Activated CD8-positive, alpha-beta memory T cell treated with anti-CD3 and anti-CD28 coated beads, Interleukin-2, amount 10 ng/mL, durations not matched to agents 7 days and 5 days (primary cell): ENCODE results near the gene PLEKHG7. TPM values are rescaled to one million over a fixed set of nuclear protein-coding genes. Genes with fewer than 3 reads are reported as not detected.
"Not testable (repeated sequence)": the region's sequence is repeated elsewhere in the genome, so short reads cannot be mapped to it uniquely, and the experiment has no call there.

Experiments
- ATAC-seq: fragments of 150-1000 bp; cut with Tn5 transposase; one replicate; pipeline ENCODE4 v1.10.0; 2021; ENCODE audit warnings: moderate library complexity
- CTCF ChIA-PET: fragments of 350-600 bp; sonication (Branson Sonifier 250); formaldehyde crosslinking; loops from one replicate; lab custom pipeline; 2021; ENCODE audit warnings: antibody characterized with exemption; lab: Charles Lee
- DNase-seq: peaks from one replicate; pipeline ENCODE4 v3.0.0-alpha.2; 2020
- H3K27ac Mint-ChIP-seq: one replicate; pipeline ENCODE4 v1.8.0; 2021; ENCODE audit warnings: mild to moderate bottlenecking, mixed read lengths
- H3K27me3 Mint-ChIP-seq: one replicate; pipeline ENCODE4 v1.8.0; 2021; ENCODE audit warnings: mixed read lengths
- H3K36me3 Mint-ChIP-seq: one replicate; pipeline ENCODE4 v1.8.0; 2021; ENCODE audit warnings: mild to moderate bottlenecking, mixed read lengths
- H3K4me1 Mint-ChIP-seq: one replicate; pipeline ENCODE4 v1.8.0; 2021; ENCODE audit warnings: mixed read lengths
- H3K4me3 Mint-ChIP-seq: one replicate; pipeline ENCODE4 v1.8.0; 2021; ENCODE audit warnings: mild to moderate bottlenecking, moderate library complexity, mixed read lengths
- H3K9me3 Mint-ChIP-seq: one replicate; pipeline ENCODE4 v1.8.0; 2022; ENCODE audit warnings: low read depth, mixed read lengths
- total RNA-seq, 2 experiments: library from RNA; stranded (reverse); gene quantifications; one replicate each; pipeline ENCODE4 v1.2.3, GENCODE V29; 2021

PLEKHG7 gene, protein sequence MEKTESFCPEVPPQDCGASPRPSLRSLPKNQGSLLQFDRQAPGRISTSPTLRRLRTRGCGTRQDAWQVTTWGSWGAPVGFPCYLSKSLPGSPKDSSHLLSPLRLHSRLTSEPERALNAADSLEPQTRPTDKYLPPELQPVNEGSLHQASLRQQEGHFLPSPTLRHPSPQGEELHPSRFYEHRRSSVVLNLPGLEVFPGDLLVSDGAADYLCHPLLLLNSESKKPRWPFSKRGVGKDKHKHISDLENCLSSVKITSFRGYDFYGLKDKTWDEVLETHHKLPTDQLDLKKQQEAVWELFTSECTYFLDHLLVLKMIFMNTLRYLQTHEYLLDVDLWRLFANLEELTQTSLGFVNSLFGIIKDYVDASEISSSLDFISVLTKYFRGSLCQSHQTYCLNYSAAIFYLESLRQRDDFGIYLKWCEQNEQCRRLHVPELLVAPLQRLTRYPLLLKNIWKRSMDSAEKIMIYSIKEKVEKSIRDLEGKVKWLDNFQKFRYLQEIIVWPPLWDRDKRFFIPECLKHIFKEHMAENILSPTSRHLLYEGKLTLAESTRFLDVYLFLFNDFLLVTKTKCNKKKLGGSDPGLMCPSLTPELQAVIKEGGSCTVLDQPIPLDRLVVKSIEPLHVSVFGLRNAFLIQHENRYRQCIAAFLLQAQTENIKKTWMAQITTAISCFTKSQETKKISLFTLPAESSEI
- not detected for total RNA-seq

DNA sequence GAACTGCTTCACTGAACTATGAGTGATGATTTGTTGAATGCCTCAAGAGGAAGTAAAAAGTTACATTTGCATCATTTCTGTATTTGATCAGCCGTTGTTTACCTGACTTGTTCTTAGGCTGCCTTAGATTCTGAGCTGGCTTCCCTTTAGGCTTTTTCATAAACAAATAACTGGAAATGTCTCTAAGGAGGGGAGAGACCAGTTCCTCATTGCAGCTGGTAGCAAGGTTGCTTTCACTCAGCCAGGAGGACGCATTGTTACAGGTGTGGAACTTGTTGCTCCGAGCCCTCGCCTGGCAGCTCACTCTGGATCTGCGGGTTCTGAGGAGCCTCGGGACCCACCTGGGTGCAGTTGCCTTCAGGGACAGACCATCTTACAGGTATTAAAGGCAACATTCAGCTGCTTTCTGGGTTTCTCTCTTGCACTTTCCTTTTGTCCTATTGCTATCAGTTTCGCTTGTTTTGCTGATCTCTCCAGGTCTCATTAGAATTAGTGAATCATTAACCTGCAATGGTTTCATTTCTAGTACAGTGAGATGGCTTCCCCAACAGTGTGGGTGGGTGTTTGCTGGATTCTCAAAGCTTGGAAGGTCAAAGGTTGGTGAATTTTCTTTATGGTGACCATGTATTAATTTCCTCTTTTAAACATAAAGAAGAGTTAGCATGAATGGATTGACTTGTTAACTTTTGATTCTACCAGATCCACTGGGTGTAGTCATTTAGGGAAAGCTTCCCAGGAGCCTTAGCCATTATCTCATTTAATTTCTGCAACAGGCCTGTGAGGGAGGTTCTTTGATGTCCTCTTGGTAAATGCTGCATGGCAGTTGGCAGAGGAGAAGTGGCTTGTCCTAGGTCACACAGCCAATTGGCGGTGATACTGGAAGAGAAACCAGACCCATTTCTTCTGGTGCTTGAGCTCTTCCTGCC is at the start of gene PLEKHG7:
TSS of gene PLEKHG7 (plus strand) at position 236 of the 926 bp plus-strand sequence. CDS start 3,643 bp downstream, outside the sequence.
- no peak for DNase-seq
- Mint-ChIP-seq H3K27me3 (no peaks in the 10 kb centered on the region), H3K9me3 (peaks cover 5% of the 10 kb centered on the region), H3K27ac (no peak within 1 kb of the TSS), H3K4me1 (peaks cover 6% of the 10 kb centered on the region), H3K4me3 (no peak within 1 kb of the TSS), H3K36me3 (peaks cover 2% of the 10 kb centered on the region)
- no peak for ATAC-seq
- CTCF ChIA-PET = no interaction called here

DNA sequence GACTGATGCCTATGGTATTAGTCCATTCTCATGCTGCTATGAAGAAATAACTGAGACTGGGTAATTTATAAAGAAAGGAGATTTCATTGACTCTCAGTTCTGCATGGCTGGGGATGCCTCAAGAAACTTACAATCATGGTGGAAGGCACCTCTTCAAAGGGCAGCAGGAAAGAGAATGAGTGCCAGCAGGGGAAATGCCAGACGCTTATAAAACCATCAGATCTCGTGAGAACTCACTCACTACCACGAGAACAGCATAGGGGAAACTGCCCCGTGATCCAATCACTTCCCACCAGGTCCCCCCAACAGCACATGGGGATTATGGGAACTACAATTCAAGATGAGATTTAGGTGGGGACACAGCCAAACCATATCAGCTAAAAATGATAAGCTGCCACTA is 48.5 kb upstream of the PLEKHG7 start:
- H3K27ac Mint-ChIP-seq, CTCF ChIA-PET, H3K4me1 Mint-ChIP-seq, DNase-seq, H3K4me3 Mint-ChIP-seq, H3K9me3 Mint-ChIP-seq, H3K27me3 Mint-ChIP-seq, ATAC-seq, H3K36me3 Mint-ChIP-seq: not testable (repeated sequence)

DNA sequence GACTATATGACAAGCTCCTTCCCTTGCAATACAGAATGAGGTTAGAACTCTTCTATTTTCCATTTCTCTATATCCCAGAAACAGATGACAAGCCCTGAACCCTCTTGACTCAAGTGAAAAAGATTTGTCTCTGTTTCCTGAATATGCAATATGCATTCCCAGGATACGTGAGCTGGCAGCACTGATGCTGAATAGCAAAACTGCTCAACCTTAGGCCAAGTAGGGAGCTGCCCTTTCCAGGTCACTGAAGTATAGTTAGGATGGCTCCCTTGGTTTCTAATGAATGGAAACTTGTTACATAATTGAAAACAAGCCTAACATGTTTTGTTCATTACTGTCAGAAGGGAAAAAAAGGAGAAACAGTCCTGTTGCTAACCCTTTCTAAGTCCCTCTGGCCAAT is 47.9 kb upstream of the PLEKHG7 start:
- Mint-ChIP-seq H3K27ac (no peak overlapping the region), H3K9me3 (no peaks in the 10 kb centered on the region), H3K4me1 (peaks cover 3% of the 10 kb centered on the region), H3K36me3 (no peaks in the 10 kb centered on the region), H3K4me3 (no peak overlapping the region), H3K27me3 (no peaks in the 10 kb centered on the region)
- ATAC-seq (no peak), DNase-seq (no peak)
- CTCF ChIA-PET = no interaction called here

DNA sequence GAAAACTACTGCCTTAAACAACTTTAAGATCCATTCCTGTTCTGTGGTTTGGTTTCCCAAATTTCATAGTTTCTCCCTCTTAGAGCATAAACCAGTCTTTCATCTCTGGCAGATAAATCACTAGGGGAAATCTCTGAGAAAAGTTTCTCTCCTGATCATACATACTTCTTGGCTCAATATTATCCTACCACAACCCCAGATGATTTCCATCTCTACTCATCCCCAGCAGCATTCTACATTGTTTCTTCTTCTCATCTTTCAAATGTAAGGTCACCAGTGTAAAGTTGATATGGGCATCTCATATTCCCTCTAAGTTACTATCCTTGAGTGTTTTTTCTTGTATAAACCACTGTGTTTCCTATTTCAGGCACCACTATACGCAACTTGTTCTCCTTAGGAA is 45.9 kb upstream of the PLEKHG7 start:
- no peaks in the 10 kb centered on the region for H3K9me3 Mint-ChIP-seq
- no peaks in the 10 kb centered on the region for H3K4me1 Mint-ChIP-seq
- DNase-seq (no peak), ATAC-seq (no peak)
- no peaks in the 10 kb centered on the region for H3K36me3 Mint-ChIP-seq
- H3K4me3 Mint-ChIP-seq = no peak overlapping the region
- H3K27ac Mint-ChIP-seq = no peak overlapping the region
- CTCF ChIA-PET = no interaction called here
- H3K27me3 Mint-ChIP-seq = no peaks in the 10 kb centered on the region

DNA sequence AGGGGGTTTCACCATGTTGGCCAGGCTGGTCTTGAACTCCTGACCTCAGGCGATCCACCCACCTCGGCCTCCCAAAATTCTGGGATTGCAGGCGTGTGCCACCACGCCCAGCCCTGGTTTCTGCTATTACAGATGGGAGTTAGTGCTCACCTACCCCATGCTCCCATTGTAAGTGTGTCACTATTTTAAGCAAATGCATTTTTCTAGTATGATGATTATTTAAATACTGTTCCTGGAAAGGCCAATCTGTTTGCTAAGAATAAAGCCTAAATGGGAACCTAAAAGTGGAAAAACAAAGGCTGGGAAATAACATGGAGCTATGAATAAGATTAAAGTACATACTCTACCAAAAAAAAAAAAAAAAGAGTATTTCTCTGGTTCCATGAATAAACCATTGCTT is 45.0 kb upstream of the PLEKHG7 start:
- CTCF ChIA-PET = no interaction called here
- no peak overlapping the region for H3K27ac Mint-ChIP-seq
- ATAC-seq = no peak
- no peak overlapping the region for H3K4me3 Mint-ChIP-seq
- no peaks in the 10 kb centered on the region for H3K36me3 Mint-ChIP-seq
- H3K9me3 Mint-ChIP-seq = no peaks in the 10 kb centered on the region
- no peaks in the 10 kb centered on the region for H3K4me1 Mint-ChIP-seq
- no peaks in the 10 kb centered on the region for H3K27me3 Mint-ChIP-seq
- no peak for DNase-seq

DNA sequence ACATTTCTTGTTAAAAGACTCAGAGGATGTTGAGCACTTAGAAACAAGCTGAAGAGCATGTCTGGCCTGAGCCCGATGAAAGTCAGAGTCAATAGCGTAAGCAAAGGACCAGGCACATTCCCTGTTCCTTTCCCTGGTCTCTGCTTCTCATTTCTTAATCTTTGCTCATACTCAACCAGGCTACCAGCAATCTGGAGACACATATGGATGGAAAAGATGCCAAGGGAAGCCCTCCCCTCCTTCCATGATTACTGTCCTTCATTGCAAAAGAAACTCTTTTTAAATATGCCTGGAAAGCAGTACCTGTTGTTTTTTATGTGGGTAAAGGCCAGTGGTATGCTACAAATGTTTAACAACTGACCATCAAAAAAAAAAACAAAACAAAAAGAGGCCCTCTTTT is 44.2 kb upstream of the PLEKHG7 start:
- ATAC-seq (no peak), DNase-seq (no peak)
- H3K27ac Mint-ChIP-seq = no peak overlapping the region
- no peaks in the 10 kb centered on the region for H3K27me3 Mint-ChIP-seq
- H3K9me3 Mint-ChIP-seq = no peaks in the 10 kb centered on the region
- H3K36me3 Mint-ChIP-seq = no peaks in the 10 kb centered on the region
- H3K4me1 Mint-ChIP-seq = no peaks in the 10 kb centered on the region
- no peak overlapping the region for H3K4me3 Mint-ChIP-seq
- CTCF ChIA-PET = no interaction called here

DNA sequence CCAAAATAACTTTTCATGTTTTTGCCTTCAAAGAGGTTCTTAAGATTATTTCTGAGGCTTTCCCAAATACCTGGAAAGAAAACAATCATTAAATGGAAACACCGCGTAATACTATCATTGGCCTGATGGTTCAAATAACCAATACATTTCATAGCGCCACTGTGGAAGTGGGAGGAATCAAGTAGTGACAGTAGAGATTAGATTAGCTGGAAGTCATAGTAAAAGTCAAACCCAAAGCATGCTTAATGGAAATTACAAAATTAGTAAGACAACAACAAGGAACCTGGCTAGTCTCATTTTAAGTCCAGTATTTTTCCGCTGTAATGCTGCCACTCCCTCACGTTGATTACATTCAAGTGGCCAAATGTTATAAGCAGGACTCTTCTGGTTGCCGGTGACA is 41.5 kb upstream of the PLEKHG7 start:
- Mint-ChIP-seq H3K4me3 (no peak overlapping the region), H3K4me1 (no peaks in the 10 kb centered on the region), H3K27ac (no peak overlapping the region), H3K9me3 (no peaks in the 10 kb centered on the region), H3K36me3 (no peaks in the 10 kb centered on the region), H3K27me3 (peaks cover 3% of the 10 kb centered on the region)
- DNase-seq (no peak), ATAC-seq (no peak)
- CTCF ChIA-PET = no interaction called here

DNA sequence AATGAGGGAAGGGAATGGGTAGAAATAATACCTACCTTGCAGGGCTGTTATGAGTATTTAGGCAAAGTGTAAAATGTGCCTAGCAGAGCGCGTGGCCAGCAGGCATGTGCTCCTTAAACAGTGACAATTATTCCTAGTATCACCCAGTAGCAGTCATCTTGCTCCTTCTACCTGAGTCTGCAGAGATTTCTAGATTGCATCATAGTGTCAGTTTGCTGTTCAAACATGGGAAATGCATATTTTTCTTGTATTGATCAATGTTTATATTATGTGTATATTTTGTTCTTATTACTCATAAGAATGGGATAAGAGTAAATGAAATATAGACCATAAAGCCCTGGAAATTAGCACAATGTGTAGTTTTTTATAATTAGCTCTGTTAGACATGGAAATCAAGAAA is 37.3 kb upstream of the PLEKHG7 start:
- ATAC-seq (no peak), DNase-seq (no peak)
- H3K27ac Mint-ChIP-seq = no peak overlapping the region
- no peaks in the 10 kb centered on the region for H3K9me3 Mint-ChIP-seq
- no peaks in the 10 kb centered on the region for H3K4me1 Mint-ChIP-seq
- H3K4me3 Mint-ChIP-seq = no peak overlapping the region
- no peaks in the 10 kb centered on the region for H3K36me3 Mint-ChIP-seq
- CTCF ChIA-PET = no interaction called here
- peaks cover 3% of the 10 kb centered on the region for H3K27me3 Mint-ChIP-seq

DNA sequence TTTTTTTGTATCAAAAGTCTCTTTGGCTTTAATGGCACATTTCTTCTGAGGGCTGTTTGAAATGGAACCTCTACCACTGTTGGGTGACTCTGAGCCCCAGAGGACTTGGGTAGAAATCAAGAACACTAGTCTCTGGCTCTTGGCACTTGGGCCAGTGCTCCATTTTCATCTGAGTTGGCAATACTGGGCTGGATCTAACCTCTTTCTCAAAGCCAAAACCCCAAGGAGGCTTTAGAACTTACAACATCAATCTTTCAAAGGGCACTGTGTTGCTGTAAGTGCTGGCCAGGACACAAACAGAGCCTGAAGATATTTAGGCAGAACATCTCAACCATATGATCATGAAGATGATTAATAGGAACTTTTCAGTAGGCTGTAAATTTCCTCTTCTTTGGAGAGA is 34.0 kb upstream of the PLEKHG7 start:
- Mint-ChIP-seq H3K9me3 (peaks cover 3% of the 10 kb centered on the region), H3K36me3 (no peaks in the 10 kb centered on the region), H3K4me1 (no peaks in the 10 kb centered on the region), H3K4me3 (no peak overlapping the region), H3K27ac (no peak overlapping the region), H3K27me3 (peaks cover 3% of the 10 kb centered on the region)
- CTCF ChIA-PET = no interaction called here
- no peak for DNase-seq
- ATAC-seq = no peak

DNA sequence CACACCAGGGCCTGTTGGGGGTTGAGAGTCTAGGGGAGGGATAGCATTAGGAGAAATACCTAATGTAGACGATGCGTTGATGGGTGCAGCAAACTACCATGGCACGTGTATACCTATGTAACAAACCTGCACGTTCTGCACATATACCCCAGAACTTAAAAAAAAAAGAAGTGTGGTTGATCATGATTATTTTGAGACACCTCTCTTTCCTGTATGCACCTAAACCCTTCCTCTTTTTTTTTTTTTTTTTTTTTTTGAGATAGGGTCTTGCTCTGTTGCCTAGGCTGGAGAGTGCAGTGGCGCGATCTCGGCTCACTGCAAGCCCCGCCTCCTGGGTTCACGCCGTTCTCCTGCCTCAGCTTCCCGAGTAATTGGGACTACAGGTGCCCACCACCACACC is 31.3 kb upstream of the PLEKHG7 start:
- ATAC-seq, H3K4me1 Mint-ChIP-seq: not testable (repeated sequence)

DNA sequence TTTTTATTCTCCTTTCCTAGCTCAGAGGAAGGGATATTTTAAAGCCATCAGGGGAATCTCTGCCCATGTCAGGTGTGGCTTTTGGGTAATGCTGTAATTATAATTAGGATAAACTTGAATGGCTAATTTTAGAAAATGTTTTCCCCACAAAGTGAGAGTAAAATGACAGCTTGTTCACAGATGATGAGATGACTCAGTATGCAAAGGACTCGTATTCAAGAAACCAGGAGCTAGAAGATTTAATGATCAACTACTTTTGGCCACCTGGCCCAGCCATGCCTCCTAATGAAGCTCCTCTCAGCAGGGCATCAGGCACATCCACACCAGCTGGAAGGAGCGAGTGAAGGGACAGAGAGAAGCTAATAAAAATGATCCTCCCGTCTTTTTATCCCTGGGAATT is 29.0 kb upstream of the PLEKHG7 start:
- H3K27me3 Mint-ChIP-seq = no peaks in the 10 kb centered on the region
- no peaks in the 10 kb centered on the region for H3K36me3 Mint-ChIP-seq
- no peak overlapping the region for H3K4me3 Mint-ChIP-seq
- peaks cover 3% of the 10 kb centered on the region for H3K9me3 Mint-ChIP-seq
- peaks cover 8% of the 10 kb centered on the region for H3K4me1 Mint-ChIP-seq
- H3K27ac Mint-ChIP-seq = no peak overlapping the region
- CTCF ChIA-PET = no interaction called here
- no peak for ATAC-seq
- no peak for DNase-seq

More for the DNA sequence above, 31.3 kb upstream of the PLEKHG7 start:
- H3K36me3 Mint-ChIP-seq, DNase-seq, H3K27ac Mint-ChIP-seq, H3K4me3 Mint-ChIP-seq, H3K27me3 Mint-ChIP-seq, H3K9me3 Mint-ChIP-seq, CTCF ChIA-PET: not testable (repeated sequence)

DNA sequence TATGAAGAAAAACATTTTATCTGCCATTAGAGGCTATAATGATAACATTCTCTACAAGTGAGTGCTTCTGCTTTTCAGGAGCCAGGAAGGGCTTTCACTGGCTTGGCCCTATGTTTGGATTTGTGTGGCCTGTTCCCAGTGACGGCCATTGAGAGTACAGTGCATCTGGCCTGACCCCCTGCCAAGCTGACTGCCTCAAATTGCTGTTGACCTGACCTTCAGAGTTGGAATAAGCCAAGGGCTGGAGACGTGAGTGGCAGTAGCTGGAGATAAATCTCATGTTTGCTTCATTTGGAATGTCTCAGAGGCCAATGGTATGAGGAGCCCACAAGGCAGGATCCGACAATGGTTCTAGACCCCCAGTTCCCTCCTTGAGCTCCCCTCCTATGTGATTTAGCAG is 28.3 kb upstream of the PLEKHG7 start:
- no peak overlapping the region for H3K27ac Mint-ChIP-seq

DNA sequence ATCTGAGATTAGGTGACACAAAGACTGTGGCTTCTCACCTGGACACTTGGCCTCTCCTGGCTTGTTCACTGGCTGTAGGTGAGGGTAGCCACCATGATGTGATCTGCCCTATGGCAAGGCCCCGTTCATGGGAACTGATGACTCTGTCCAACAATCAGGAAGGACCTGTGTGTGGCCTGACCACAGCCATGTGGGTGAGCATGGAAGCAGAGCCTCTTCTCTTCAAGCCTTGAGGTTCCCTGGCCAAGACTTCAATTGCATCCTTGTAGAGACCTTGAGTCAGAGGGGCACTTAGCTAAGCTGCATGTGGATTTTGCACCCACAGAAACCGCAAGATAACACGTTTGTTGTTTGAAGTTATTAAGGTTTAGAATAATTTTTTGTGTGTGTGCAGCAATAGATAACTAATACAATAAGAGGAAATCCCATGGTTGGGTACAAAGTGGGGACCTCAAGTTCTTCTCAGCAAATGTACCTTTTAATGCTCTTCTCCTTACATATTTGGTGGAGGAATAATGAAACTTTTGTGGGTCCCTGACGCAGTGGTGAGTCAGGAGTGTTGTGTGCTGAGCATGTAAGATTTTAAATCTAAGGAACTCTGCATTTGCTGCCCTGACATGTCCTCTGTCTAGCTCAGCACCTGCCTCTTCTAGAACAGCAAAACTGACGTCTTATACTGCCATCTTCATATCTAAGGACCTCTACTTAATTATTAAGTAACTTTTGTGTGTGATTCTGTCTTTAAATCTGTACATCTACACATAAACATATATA is 27.5 kb upstream of the PLEKHG7 start:
- Mint-ChIP-seq H3K36me3 (no peaks in the 10 kb centered on the region), H3K4me1 (peaks cover 8% of the 10 kb centered on the region), H3K27ac (no peak overlapping the region), H3K9me3 (peaks cover 3% of the 10 kb centered on the region), H3K27me3 (no peaks in the 10 kb centered on the region), H3K4me3 (no peak overlapping the region)
- ATAC-seq = peak; percentile 39
- peak; percentile 42 for DNase-seq
- CTCF ChIA-PET = no interaction called here

More for the DNA sequence above, 28.3 kb upstream of the PLEKHG7 start:
- H3K36me3 Mint-ChIP-seq = no peaks in the 10 kb centered on the region
- no peak for DNase-seq
- ATAC-seq = no peak
- no peak overlapping the region for H3K4me3 Mint-ChIP-seq
- H3K4me1 Mint-ChIP-seq = peaks cover 8% of the 10 kb centered on the region
- H3K27me3 Mint-ChIP-seq = no peaks in the 10 kb centered on the region
- peaks cover 3% of the 10 kb centered on the region for H3K9me3 Mint-ChIP-seq
- CTCF ChIA-PET = no interaction called here
